K562 (cell line): ENCODE measurements around the gene CDX1. TPM values are rescaled to one million over a fixed set of nuclear protein-coding genes. Genes with fewer than 3 reads are reported as not detected.

Source experiments
- BRF1 ChIP-seq: IDR thresholded peaks from 3 replicates; pipeline ENCODE4 v1.6.1; 2011; ENCODE audit warnings: borderline replicate concordance, mild to moderate bottlenecking; ENCODE audit not compliant: insufficient read length; ENCODE audit errors: extremely low read depth
- CBFA2T3 ChIP-seq: fragments of 450-650 bp; IDR thresholded peaks from 2 replicates; pipeline ENCODE4 v1.6.1; 2017
- ELF1 ChIP-seq: fragments of 200-800 bp; sonication (Bioruptor generic); IDR thresholded peaks from 2 replicates; pipeline ENCODE4 v1.6.1; 2016; ENCODE audit warnings: missing genetic modification characterization, missing compliant biosample characterization
- ESRRA ChIP-seq: fragments of 450-650 bp; IDR thresholded peaks from 2 replicates; pipeline ENCODE4 v1.6.1; 2014; ENCODE audit warnings: low read depth, mild to moderate bottlenecking, moderate library complexity, borderline replicate concordance
- ETV5 ChIP-seq: sonication (generic); formaldehyde crosslinking; IDR thresholded peaks from 2 replicates; pipeline ENCODE4 v1.4.0; 2020; ENCODE audit warnings: low read depth, mild to moderate bottlenecking, missing genetic modification reagents
- FOS ChIP-seq: IDR thresholded peaks from 3 replicates; pipeline ENCODE4 v1.6.1; 2011; ENCODE audit not compliant: insufficient read length; ENCODE audit errors: extremely low read depth
- FOSL1 ChIP-seq: fragments of 200-800 bp; sonication (Bioruptor generic); conservative IDR thresholded peaks from 2 replicates; pipeline ENCODE4 v1.6.1; 2016; ENCODE audit warnings: missing genetic modification characterization, missing compliant biosample characterization
- HDAC1 ChIP-seq, 2 experiments: fragments of 450-650 bp; IDR thresholded peaks; 2 replicates each; pipeline ENCODE4 v1.6.1; 2016 to 2017; ENCODE audit warnings: inconsistent platforms in 1 of 2, mild to moderate bottlenecking in 1 of 2, moderate library complexity in 1 of 2
- IFI16 ChIP-seq: fragments of 250-450 bp; sonication (Bioruptor Pico); IDR thresholded peaks from 2 replicates; pipeline ENCODE4 v2.1.2; 2022; ENCODE audit warnings: mild to moderate bottlenecking, inconsistent platforms
- KHSRP ChIP-seq: fragments of 450-650 bp; IDR thresholded peaks from 2 replicates; pipeline ENCODE4 v1.6.1; 2017
- MTA3 ChIP-seq: fragments of 450-650 bp; formaldehyde crosslinking; IDR thresholded peaks from 2 replicates; pipeline ENCODE4 v1.6.1; 2017; ENCODE audit warnings: mild to moderate bottlenecking, borderline replicate concordance
- NR2C2 ChIP-seq, 2 experiments: fragments of 200-800 bp in 1 of 2; sonication (Bioruptor generic) in 1 of 2; sonication (generic) in 1 of 2; formaldehyde crosslinking in 1 of 2; IDR thresholded peaks; 2 replicates each; pipeline versions ENCODE4 v1.6.1 to v1.8.0; 2016 to 2022; ENCODE audit warnings: mild to moderate bottlenecking in 1 of 2, missing compliant biosample characterization in 1 of 2, missing genetic modification characterization in 1 of 2, missing genetic modification reagents in 1 of 2
- POLR2AphosphoS5 ChIP-seq: IDR thresholded peaks from 2 replicates; pipeline ENCODE4 v1.6.1; 2011; ENCODE audit warnings: mild to moderate bottlenecking, low read depth, low read length, moderate library complexity; ENCODE audit not compliant: control insufficient read depth, insufficient read depth
- RBBP5 ChIP-seq: fragments of 200-600 bp; sonication (generic); IDR thresholded peaks from 2 replicates; pipeline ENCODE4 v1.6.1; 2012; ENCODE audit warnings: borderline replicate concordance, mild to moderate bottlenecking, low read length, control low read depth, inconsistent platforms; ENCODE audit not compliant: insufficient read depth, poor library complexity, severe bottlenecking
- SAP30 ChIP-seq: fragments of 200-600 bp; sonication (generic); IDR thresholded peaks from 2 replicates; pipeline ENCODE4 v1.6.1; 2012; ENCODE audit warnings: borderline replicate concordance, low read depth, mild to moderate bottlenecking, moderate library complexity, low read length, control low read depth, inconsistent platforms; ENCODE audit not compliant: insufficient read depth, poor library complexity, severe bottlenecking
- SMAD4 ChIP-seq: fragments of 250-450 bp; sonication (Bioruptor Pico); conservative IDR thresholded peaks from 2 replicates; pipeline ENCODE4 v1.8.0; 2021; ENCODE audit warnings: inconsistent platforms, mild to moderate bottlenecking, moderate library complexity
- SMARCA4 ChIP-seq: fragments of 450-650 bp; IDR thresholded peaks from 2 replicates; pipeline ENCODE4 v1.6.1; 2016
- SP1 ChIP-seq: sonication (generic); formaldehyde crosslinking; IDR thresholded peaks from 2 replicates; pipeline ENCODE4 v1.8.1; 2022; ENCODE audit warnings: mild to moderate bottlenecking, missing genetic modification reagents
- ZBTB1 ChIP-seq: sonication (generic); formaldehyde crosslinking; IDR thresholded peaks from 2 replicates; pipeline ENCODE4 v1.8.1; 2023; ENCODE audit warnings: missing genetic modification reagents, low read depth, mild to moderate bottlenecking, borderline replicate concordance
- ZNF224 ChIP-seq: sonication (generic); formaldehyde crosslinking; IDR thresholded peaks from 2 replicates; pipeline ENCODE4 v1.8.0; 2022; ENCODE audit warnings: mild to moderate bottlenecking, missing genetic modification reagents
- ZNF584 ChIP-seq: fragments of 200-800 bp; sonication (Bioruptor generic); IDR thresholded peaks from 2 replicates; pipeline ENCODE4 v1.6.1; 2016; ENCODE audit warnings: low read depth, mild to moderate bottlenecking, missing genetic modification characterization, missing compliant biosample characterization
- ZNF75A ChIP-seq: fragments of 450-650 bp; formaldehyde crosslinking; IDR thresholded peaks from 2 replicates; pipeline ENCODE4 v1.4.0; 2020; ENCODE audit warnings: mild to moderate bottlenecking
- polyA plus RNA-seq, 8 experiments: library from polyadenylated mRNA; depleted of rRNA in 4 of 8; stranded (reverse) in 5 of 8; unstranded in 3 of 8; fragments of >200 nt; fragmentation: Nextera tagmentation in 2 of 8; fragmentation: Illumina TruSeq in 1 of 8; extraction: Ambion mirVana in 2 of 8; extraction: Trizol in 1 of 8; gene quantifications; 2 replicates each; pipeline versions ENCODE4 v1.2.1 to v1.2.3, GENCODE V29; 2011 to 2014; ENCODE audit warnings: inconsistent platforms in 1 of 8, missing spikeins in 1 of 8
- total RNA-seq, 7 experiments: library from RNA; depleted of rRNA in 6 of 7; stranded (reverse); fragments of >200 nt in 6 of 7; fragmentation: Illumina TruSeq in 2 of 7; extraction: Trizol in 2 of 7; gene quantifications; 2 replicates each; pipeline versions ENCODE4 v1.2.1 to v1.2.3, GENCODE V29; 2011 to 2021; ENCODE audit warnings: low replicate concordance in 1 of 7
- TF ChIP-seq, protein P1 (sequence below): fragments of 450-650 bp; IDR thresholded peaks from 2 replicates; pipeline ENCODE4 v1.6.1; 2016
- TF ChIP-seq, protein P2 (sequence below): fragments of 250-450 bp; sonication (Bioruptor Pico); IDR thresholded peaks from 2 replicates; pipeline ENCODE4 v1.5.0; 2022; ENCODE audit warnings: mild to moderate bottlenecking
- TF ChIP-seq, protein P3 (sequence below): sonication (generic); formaldehyde crosslinking; IDR thresholded peaks from 2 replicates; pipeline ENCODE4 v1.4.0; 2020; ENCODE audit warnings: mild to moderate bottlenecking, missing genetic modification reagents

The CDX1 gene
- total and polyA plus RNA-seq, 9 of the 15 experiments (the other 6 are each of a cell fraction or from before 2014, with no cell fraction given) = 0.06 to 0.16 TPM; not detected in 7

DNA sequence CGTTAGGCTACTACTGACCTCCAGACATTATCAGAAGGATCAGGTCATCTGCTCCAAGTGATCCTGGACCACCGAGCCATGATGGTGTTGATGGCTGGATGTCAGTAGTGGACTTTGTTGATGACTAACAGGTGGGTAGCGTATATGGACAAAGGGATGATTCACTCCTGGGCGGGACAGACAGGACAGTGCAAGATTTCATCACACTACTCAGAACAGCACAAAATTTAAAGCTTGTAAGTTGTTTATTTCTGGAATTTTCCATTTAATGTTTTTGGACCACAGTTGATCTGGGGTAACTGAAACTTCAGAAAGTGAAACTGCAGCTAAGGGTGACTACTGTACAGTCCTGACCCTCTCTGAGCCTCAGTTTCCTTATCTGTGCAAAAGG is 23.6 kb upstream of the CDX1 start (continued):
- 0 out of 2 replicates have a peak, but pooled peaks have one; percentile 5 for TF ChIP-seq KHSRP
- no peak for TF ChIP-seq ZNF75A
- 0 out of 2 replicates have a peak, but pooled peaks have one; percentile 33 for TF ChIP-seq CBFA2T3
- peak; percentile 83 for TF ChIP-seq SMARCA4
- TF ChIP-seq MTA3 = peak; percentile 21; the same call in 1 of the 2 replicates
- no peak for TF ChIP-seq ELF1
- TF ChIP-seq, protein P1, sequence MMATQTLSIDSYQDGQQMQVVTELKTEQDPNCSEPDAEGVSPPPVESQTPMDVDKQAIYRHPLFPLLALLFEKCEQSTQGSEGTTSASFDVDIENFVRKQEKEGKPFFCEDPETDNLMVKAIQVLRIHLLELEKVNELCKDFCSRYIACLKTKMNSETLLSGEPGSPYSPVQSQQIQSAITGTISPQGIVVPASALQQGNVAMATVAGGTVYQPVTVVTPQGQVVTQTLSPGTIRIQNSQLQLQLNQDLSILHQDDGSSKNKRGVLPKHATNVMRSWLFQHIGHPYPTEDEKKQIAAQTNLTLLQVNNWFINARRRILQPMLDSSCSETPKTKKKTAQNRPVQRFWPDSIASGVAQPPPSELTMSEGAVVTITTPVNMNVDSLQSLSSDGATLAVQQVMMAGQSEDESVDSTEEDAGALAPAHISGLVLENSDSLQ = peak; percentile 85
- TF ChIP-seq ZNF584 (CRISPR knock-in tag) = peak; percentile 76; the same call in 1 of the 2 replicates
- no peak for TF ChIP-seq HDAC1 (IDR thresholded peaks at IDR 0.05)
- TF ChIP-seq ZNF224 (CRISPR knock-in tag) = no peak
- TF ChIP-seq ETV5 (CRISPR knock-in tag) = 0 out of 2 replicates have a peak, but pooled peaks have one; percentile 27
- peak; percentile 49 for TF ChIP-seq FOS
- TF ChIP-seq NR2C2 (CRISPR knock-in tag; IDR thresholded peaks at IDR 0.05) = no peak
- TF ChIP-seq NR2C2 (tag; IDR thresholded peaks at IDR 0.05) = 0 out of 2 replicates have a peak, but pooled peaks have one; percentile 49
- TF ChIP-seq RBBP5 = no peak
- TF ChIP-seq SMAD4 (CRISPR knock-in tag) = peak; percentile 28
- peak; percentile 94 for TF ChIP-seq FOSL1 (tag)
- TF ChIP-seq ZBTB1 = no peak
- no peak for TF ChIP-seq SP1 (CRISPR knock-in tag)
- TF ChIP-seq, protein P2, sequence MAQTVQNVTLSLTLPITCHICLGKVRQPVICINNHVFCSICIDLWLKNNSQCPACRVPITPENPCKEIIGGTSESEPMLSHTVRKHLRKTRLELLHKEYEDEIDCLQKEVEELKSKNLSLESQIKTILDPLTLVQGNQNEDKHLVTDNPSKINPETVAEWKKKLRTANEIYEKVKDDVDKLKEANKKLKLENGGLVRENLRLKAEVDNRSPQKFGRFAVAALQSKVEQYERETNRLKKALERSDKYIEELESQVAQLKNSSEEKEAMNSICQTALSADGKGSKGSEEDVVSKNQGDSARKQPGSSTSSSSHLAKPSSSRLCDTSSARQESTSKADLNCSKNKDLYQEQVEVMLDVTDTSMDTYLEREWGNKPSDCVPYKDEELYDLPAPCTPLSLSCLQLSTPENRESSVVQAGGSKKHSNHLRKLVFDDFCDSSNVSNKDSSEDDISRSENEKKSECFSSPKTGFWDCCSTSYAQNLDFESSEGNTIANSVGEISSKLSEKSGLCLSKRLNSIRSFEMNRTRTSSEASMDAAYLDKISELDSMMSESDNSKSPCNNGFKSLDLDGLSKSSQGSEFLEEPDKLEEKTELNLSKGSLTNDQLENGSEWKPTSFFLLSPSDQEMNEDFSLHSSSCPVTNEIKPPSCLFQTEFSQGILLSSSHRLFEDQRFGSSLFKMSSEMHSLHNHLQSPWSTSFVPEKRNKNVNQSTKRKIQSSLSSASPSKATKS (CRISPR knock-in tag) = no peak
- TF ChIP-seq, protein P3, sequence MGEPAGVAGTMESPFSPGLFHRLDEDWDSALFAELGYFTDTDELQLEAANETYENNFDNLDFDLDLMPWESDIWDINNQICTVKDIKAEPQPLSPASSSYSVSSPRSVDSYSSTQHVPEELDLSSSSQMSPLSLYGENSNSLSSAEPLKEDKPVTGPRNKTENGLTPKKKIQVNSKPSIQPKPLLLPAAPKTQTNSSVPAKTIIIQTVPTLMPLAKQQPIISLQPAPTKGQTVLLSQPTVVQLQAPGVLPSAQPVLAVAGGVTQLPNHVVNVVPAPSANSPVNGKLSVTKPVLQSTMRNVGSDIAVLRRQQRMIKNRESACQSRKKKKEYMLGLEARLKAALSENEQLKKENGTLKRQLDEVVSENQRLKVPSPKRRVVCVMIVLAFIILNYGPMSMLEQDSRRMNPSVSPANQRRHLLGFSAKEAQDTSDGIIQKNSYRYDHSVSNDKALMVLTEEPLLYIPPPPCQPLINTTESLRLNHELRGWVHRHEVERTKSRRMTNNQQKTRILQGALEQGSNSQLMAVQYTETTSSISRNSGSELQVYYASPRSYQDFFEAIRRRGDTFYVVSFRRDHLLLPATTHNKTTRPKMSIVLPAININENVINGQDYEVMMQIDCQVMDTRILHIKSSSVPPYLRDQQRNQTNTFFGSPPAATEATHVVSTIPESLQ = no peak
- TF ChIP-seq IFI16 = no peak
- peak; percentile 76; the same call in 1 of the 2 replicates for TF ChIP-seq ESRRA
- TF ChIP-seq BRF1 = no peak
- no peak for TF ChIP-seq POLR2AphosphoS5
- TF ChIP-seq SAP30 = no peak
